HFFc6 (cell line): ENCODE results near the gene TANGO2. TPM values are rescaled to one million over a fixed set of nuclear protein-coding genes. Genes with fewer than 3 reads are reported as not detected.

Source experiments
- DNase-seq: peaks from one replicate; pipeline ENCODE4 v3.0.0-alpha.2; 2018
- H3K27ac Mint-ChIP-seq: 2 replicates; pipeline ENCODE4 v1.8.0; 2020; ENCODE audit warnings: mild to moderate bottlenecking, mixed read lengths
- H3K27me3 Mint-ChIP-seq: 2 replicates; pipeline ENCODE4 v1.8.0; 2021; ENCODE audit warnings: mild to moderate bottlenecking, moderate library complexity, mixed read lengths; ENCODE audit not compliant: insufficient read depth
- H3K36me3 Mint-ChIP-seq: 2 replicates; pipeline ENCODE4 v1.8.0; 2021; ENCODE audit warnings: low read depth, mixed read lengths
- H3K4me1 Mint-ChIP-seq: 2 replicates; pipeline ENCODE4 v1.8.0; 2020; ENCODE audit warnings: low read depth, mixed read lengths
- H3K4me3 Mint-ChIP-seq: 2 replicates; pipeline ENCODE4 v1.8.0; 2020; ENCODE audit warnings: mild to moderate bottlenecking, moderate library complexity, mixed read lengths
- H3K9me3 Mint-ChIP-seq: 2 replicates; pipeline ENCODE4 v1.8.0; 2020; ENCODE audit warnings: mild to moderate bottlenecking, mixed read lengths
- CTCF ChIP-seq: fragments of 200-600 bp; sonication (generic); IDR thresholded peaks from 2 replicates; pipeline ENCODE4 v1.5.0; 2021; ENCODE audit warnings: antibody characterized with exemption, mild to moderate bottlenecking
- total RNA-seq, 6 experiments: library from RNA; stranded (reverse); fragmentation: NEBNext Ultra II Directional; extraction: Animal tissue kit (Norgen Biotek cat#: 25700); gene quantifications; 2 replicates in 1 of 6; 3 replicates in 5 of 6; pipeline ENCODE4 v1.2.3, GENCODE V29; 2021

Gene TANGO2
- total RNA-seq, 6 experiments from 2014 or later = 28.5 to 38.0 (median 34.9) TPM

GRCh38 chr22:20033045-20033706, 12.3 kb downstream of the TANGO2 start:
- Mint-ChIP-seq H3K4me3 (no peak overlapping the region), H3K27ac (no peak overlapping the region), H3K9me3 (peaks cover 5% of the 10 kb centered on the region), H3K4me1 (no peaks in the 10 kb centered on the region), H3K36me3 (peaks cover 16% of the 10 kb centered on the region), H3K27me3 (peaks cover 5% of the 10 kb centered on the region)
- TF ChIP-seq CTCF = no peak
- DNase-seq = no peak

GRCh38 chr22:20034143-20034542, 13.2 kb downstream of the TANGO2 start:
- Mint-ChIP-seq H3K4me1 (no peaks in the 10 kb centered on the region), H3K4me3 (no peak overlapping the region), H3K36me3 (peaks cover 16% of the 10 kb centered on the region), H3K27me3 (peaks cover 5% of the 10 kb centered on the region), H3K27ac (no peak overlapping the region), H3K9me3 (peaks cover 5% of the 10 kb centered on the region)
- no peak for DNase-seq
- no peak for TF ChIP-seq CTCF

GRCh38 chr22:20035375-20036083, 14.6 kb downstream of the TANGO2 start:
- H3K4me3 Mint-ChIP-seq = no peak overlapping the region
- no peaks in the 10 kb centered on the region for H3K4me1 Mint-ChIP-seq
- TF ChIP-seq CTCF = no peak
- H3K27ac Mint-ChIP-seq = no peak overlapping the region
- H3K36me3 Mint-ChIP-seq = peaks cover 21% of the 10 kb centered on the region
- no peak for DNase-seq
- peaks cover 5% of the 10 kb centered on the region for H3K9me3 Mint-ChIP-seq
- peaks cover 5% of the 10 kb centered on the region for H3K27me3 Mint-ChIP-seq

DNA sequence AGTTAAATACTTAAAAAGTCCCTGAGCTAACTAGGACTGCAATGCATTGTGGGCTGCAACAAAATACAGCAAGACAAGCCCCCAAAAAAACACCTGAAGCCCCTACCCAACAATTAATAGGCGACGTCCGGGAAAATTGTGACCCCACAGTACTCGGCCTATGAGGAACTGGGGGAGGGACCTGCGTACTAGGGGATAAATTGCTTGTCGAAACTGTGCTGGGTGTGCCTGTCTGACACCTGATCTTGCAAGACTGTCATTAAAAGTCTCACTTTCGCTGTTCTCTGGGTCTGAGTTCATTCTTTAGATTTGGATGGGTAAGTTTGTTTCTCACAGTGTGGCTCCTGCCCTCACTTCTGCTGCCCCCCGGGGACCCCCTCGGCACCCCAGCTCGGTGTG, 15.2 kb downstream of the TANGO2 start:
- TF ChIP-seq CTCF = no peak
- peaks cover 21% of the 10 kb centered on the region for H3K36me3 Mint-ChIP-seq
- no peak overlapping the region for H3K4me3 Mint-ChIP-seq
- H3K27ac Mint-ChIP-seq = no peak overlapping the region
- no peaks in the 10 kb centered on the region for H3K4me1 Mint-ChIP-seq
- H3K9me3 Mint-ChIP-seq = peaks cover 5% of the 10 kb centered on the region
- H3K27me3 Mint-ChIP-seq = peaks cover 7% of the 10 kb centered on the region
- DNase-seq = no peak

DNA sequence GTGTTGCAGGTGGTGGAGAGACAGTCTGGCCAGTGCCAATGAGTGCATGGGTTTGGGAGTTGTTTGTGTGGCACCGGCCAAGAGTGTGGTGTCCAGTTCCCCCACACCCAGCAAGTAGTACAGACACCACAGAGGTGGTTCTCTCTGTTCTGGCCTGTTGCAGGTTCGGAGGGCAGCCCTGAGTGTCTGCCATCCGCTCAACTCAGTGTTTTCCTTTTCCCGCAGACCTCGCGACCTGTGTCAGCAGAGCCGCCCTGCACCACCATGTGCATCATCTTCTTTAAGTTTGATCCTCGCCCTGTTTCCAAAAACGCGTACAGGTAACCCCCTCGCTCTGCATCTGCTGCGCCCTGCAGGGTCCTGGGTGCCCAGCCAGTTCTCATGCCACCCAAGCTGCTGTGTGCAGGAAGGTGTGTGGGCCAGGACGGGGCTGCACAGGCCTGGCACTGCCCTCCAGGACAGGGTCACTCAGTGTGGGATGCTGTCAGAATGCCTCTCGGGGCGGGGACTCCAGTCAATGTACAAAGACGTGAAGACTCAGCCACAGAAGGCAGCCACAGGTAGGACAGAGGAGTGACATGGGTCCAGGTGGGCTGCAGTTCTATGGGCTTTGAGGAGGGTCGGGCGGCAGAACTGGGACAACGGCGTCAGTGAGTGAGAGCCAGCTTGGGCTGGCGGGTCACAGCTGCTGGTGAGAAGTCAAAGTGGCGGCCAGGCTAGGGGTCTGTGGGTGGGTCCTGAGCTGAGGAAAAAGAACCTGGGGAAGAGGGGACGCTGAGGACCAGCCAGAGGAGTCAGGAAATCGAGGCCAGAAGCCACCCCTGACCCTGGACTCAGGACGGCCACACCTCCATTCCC, 15.9 kb downstream of the TANGO2 start:
- H3K4me1 Mint-ChIP-seq = no peaks in the 10 kb centered on the region
- H3K4me3 Mint-ChIP-seq = no peak overlapping the region
- peaks cover 21% of the 10 kb centered on the region for H3K36me3 Mint-ChIP-seq
- DNase-seq = no peak
- TF ChIP-seq CTCF = no peak
- peaks cover 5% of the 10 kb centered on the region for H3K9me3 Mint-ChIP-seq
- H3K27me3 Mint-ChIP-seq = peaks cover 7% of the 10 kb centered on the region
- no peak overlapping the region for H3K27ac Mint-ChIP-seq
